Prostate gland (tissue), 2 donors: ENCODE data around the gene TEX55. TPM values are rescaled to one million over a fixed set of nuclear protein-coding genes. Genes with fewer than 3 reads are reported as not detected.
"Not testable (repeated sequence)": the region's sequence is repeated elsewhere in the genome, so short reads cannot be mapped to it uniquely, and the experiment has no call there.

Source experiments
- DNase-seq: peaks from one replicate; pipeline ENCODE4 v3.0.0-alpha.2; 2019; ENCODE audit warnings: low spot score
- H3K27ac ChIP-seq, 2 donors: fragments of 200-600 bp; sonication (generic); 2 replicates each; pipeline ENCODE4 v1.5.1; 2017 to 2019
- H3K27me3 ChIP-seq: fragments of 200-600 bp; sonication (generic); replicated peaks from 2 replicates; pipeline ENCODE4 v1.5.1; 2019; ENCODE audit not compliant: insufficient read depth
- H3K36me3 ChIP-seq, 2 donors: fragments of 200-600 bp; sonication (generic); 1 replicate in 1 of 2; 2 replicates in 1 of 2; pipeline versions ENCODE4 v1.5.1 to v1.8.1; 2017 to 2019
- H3K4me1 ChIP-seq: fragments of 200-600 bp; sonication (generic); replicated peaks from 2 replicates; pipeline ENCODE4 v1.5.1; 2019
- H3K4me3 ChIP-seq, 2 donors: fragments of 200-600 bp; sonication (generic); 2 replicates each; pipeline ENCODE4 v1.5.1; 2017 to 2019
- H3K9me3 ChIP-seq: fragments of 200-600 bp; sonication (generic); 2 replicates; pipeline ENCODE4 v1.5.1; 2017
- CTCF ChIP-seq, 4 experiments: fragments of 200-600 bp in 2 of 4; fragments of 450-650 bp in 2 of 4; sonication (generic) in 2 of 4; IDR thresholded peaks; 1 replicate in 3 of 4; 2 replicates in 1 of 4; pipeline ENCODE4 v1.5.1; 2016 to 2019; ENCODE audit warnings: antibody characterized with exemption in 4 of 4, mild to moderate bottlenecking in 2 of 4, moderate library complexity in 2 of 4
- POLR2A ChIP-seq: fragments of 450-650 bp; IDR thresholded peaks from one replicate; pipeline ENCODE4 v1.6.1; 2016; ENCODE audit warnings: antibody characterized with exemption, mild to moderate bottlenecking
- POLR2AphosphoS5 ChIP-seq: sonication (generic); formaldehyde crosslinking; IDR thresholded peaks from one replicate; pipeline ENCODE4 v1.6.1; 2017; ENCODE audit warnings: antibody characterized with exemption
- WGBS: methylation state at CpG from one replicate; pipeline ENCODE4 v1.1.5; 2018; 5-methylcytosine and 5-hydroxymethylcytosine counted together
- intact Hi-C: fragments of 100-400 bp; cut with DNase I; formaldehyde crosslinking; loops from one replicate; pipeline ENCODE4 v1.14.2; 2022
- total RNA-seq, 2 donors: library from RNA; depleted of rRNA; stranded (reverse); fragments of >200 nt; gene quantifications; one replicate each; pipeline ENCODE4 v1.1.0, GENCODE V29; 2016

The TEX55 gene
- 1 to 10 TPM in 1 of 2 donors, not detected in 1; 6.6 TPM for total RNA-seq

DNA sequence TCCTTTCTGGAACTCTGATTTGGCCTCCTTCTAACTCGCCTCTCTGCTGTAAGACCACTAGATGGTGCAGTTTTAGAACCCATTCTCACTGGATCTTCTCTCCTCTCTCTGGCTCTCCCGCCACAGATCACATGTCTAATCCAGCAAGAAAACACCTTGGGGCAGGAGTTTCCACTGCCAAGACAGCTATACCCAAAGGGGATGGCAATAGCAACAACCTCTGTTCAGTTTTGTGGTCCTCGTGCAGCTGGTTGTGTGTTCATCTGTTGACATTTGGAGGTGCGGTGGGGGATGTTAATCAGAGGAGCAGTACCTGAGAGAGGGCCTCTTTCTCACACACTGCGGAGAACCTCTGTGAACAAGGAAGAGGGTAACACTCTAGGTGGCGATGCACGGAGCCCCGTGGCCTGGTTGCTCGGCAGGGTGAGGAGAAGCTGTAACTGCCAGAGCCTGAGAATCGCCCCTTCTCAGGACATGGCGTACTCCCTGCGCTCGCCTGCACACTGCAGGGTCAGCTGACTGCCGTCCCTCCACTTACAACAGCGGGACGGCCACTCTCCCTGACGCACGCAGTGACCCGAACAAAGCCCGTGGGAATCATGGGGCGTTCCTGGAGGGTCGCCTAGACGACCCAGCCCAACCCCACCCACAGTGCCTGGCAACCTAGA, at the start of gene TEX55:
TEX55 (plus strand) TSS at position 666 of the 668 bp plus-strand sequence. CDS start 25 bp downstream, outside the sequence.
- H3K27me3 ChIP-seq: no peaks in the 10 kb centered on the region
- no peaks in the 10 kb centered on the region for H3K4me1 ChIP-seq
- WGBS: 79% methylated on average over 23 of the region's 23 CpGs
- H3K27ac ChIP-seq: no peak within 1 kb of the TSS
- peak; percentile 58 for TF ChIP-seq POLR2AphosphoS5
- TF ChIP-seq CTCF (IDR thresholded peaks at IDR 0.05): peak in 3 of 4 experiments; percentile 43 to 55 (median 52)
- TF ChIP-seq POLR2A: no peak
- H3K9me3 ChIP-seq: no peaks in the 10 kb centered on the region
- intact Hi-C loops: no loop called here
- DNase-seq: peak; percentile 20
- H3K4me3 ChIP-seq: no peak within 1 kb of the TSS
- H3K36me3 ChIP-seq: no peaks in the 10 kb centered on the region

GRCh38 chr3:119098003-119098402, 48.0 kb upstream of the TEX55 start:
- Histone ChIP-seq H3K9me3 (no peaks in the 10 kb centered on the region), H3K27ac (no peak overlapping the region), H3K4me1 (no peaks in the 10 kb centered on the region), H3K4me3 (no peak overlapping the region), H3K27me3 (no peaks in the 10 kb centered on the region), H3K36me3 (no peaks in the 10 kb centered on the region)
- WGBS: 100% methylated on average over 3 of the region's 3 CpGs
- DNase-seq: no peak
- intact Hi-C loops: loop anchor here (5.0 kb wide), 1 partner anchor 216 kb away; no protein-coding TSS in a partner anchor
- TF ChIP-seq CTCF (IDR thresholded peaks at IDR 0.05) (no peak), POLR2AphosphoS5 (no peak)

- TF ChIP-seq CTCF (IDR thresholded peaks at IDR 0.05) (peak in 3 of 4 experiments; percentile 51 to 71 (median 62)), POLR2A (no peak), POLR2AphosphoS5 (no peak)
- DNase-seq: no peak
These were observed 47.2 kb upstream of the TEX55 start for GRCh38 chr3:119098619-119099222.

GRCh38 chr3:119099785-119100184, 46.2 kb upstream of the TEX55 start:
- H3K9me3 ChIP-seq: no peaks in the 10 kb centered on the region
- TF ChIP-seq POLR2AphosphoS5 (no peak), CTCF (IDR thresholded peaks at IDR 0.05) (no peak)
- H3K4me3 ChIP-seq: no peak overlapping the region
- no peaks in the 10 kb centered on the region for H3K4me1 ChIP-seq
- no peak for DNase-seq
- intact Hi-C loops: loop anchor here (5.0 kb wide), 1 partner anchor 217 kb away; no protein-coding TSS in a partner anchor
- H3K36me3 ChIP-seq: no peaks in the 10 kb centered on the region
- 61% methylated on average over 2 of the region's 2 CpGs for WGBS
- no peak overlapping the region for H3K27ac ChIP-seq
- no peaks in the 10 kb centered on the region for H3K27me3 ChIP-seq

More at GRCh38 chr3:119098619-119099222, 47.2 kb upstream of the TEX55 start:
- Histone ChIP-seq H3K9me3 (no peaks in the 10 kb centered on the region), H3K36me3 (no peaks in the 10 kb centered on the region), H3K27ac (no peak overlapping the region), H3K4me3 (no peak overlapping the region), H3K27me3 (no peaks in the 10 kb centered on the region), H3K4me1 (no peaks in the 10 kb centered on the region)
- intact Hi-C loops: loop anchor here (5.0 kb wide), 1 partner anchor 216 kb away; no protein-coding TSS in a partner anchor
- 28% methylated on average over 3 of the region's 3 CpGs for WGBS

DNA sequence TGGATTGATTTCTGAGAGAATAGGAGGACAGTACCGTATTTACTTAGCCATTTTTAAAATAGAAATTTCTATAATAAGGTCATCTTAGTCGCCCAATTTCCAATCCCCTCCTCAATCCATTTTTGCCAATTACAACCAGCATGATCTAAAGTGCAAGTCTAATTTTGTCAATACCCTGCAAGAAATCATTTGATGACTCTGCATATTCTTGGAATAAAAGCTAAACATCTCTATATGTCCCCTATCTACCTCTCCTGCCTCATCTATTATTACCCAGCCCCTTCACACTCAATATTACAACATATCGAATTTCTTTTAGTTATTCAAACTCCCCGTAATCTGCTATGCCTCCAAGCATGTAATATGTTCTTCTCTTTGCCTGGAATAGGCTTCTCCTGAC, 41.9 kb upstream of the TEX55 start:
- Histone ChIP-seq H3K4me1 (no peaks in the 10 kb centered on the region), H3K27me3 (no peaks in the 10 kb centered on the region), H3K27ac (no peak overlapping the region), H3K9me3 (no peaks in the 10 kb centered on the region), H3K4me3 (no peak overlapping the region), H3K36me3 (no peaks in the 10 kb centered on the region)
- DNase-seq: no peak
- TF ChIP-seq POLR2AphosphoS5 (no peak), CTCF (IDR thresholded peaks at IDR 0.05) (no peak), POLR2A (no peak)
- 81% methylated on average over 4 of the region's 4 CpGs for WGBS
- intact Hi-C loops: no loop called here

GRCh38 chr3:119118330-119118729, 27.6 kb upstream of the TEX55 start:
- DNase-seq, H3K4me1 ChIP-seq, H3K27me3 ChIP-seq, H3K36me3 ChIP-seq, H3K4me3 ChIP-seq, intact Hi-C loops, H3K27ac ChIP-seq, H3K9me3 ChIP-seq: not testable (repeated sequence)
- WGBS: 65% methylated on average over 3 of the region's 3 CpGs
